SK-N-SH (cell line): ENCODE measurements around the gene ATIC. TPM values are rescaled to one million over a fixed set of nuclear protein-coding genes. Genes with fewer than 3 reads are reported as not detected.

Experiments
- CTCF ChIA-PET: fragments of 300-600, 350-600 bp; formaldehyde crosslinking; extraction: SDS; loops from one replicate; lab custom pipeline; 2021; lab: Yijun Ruan, JAX
- POLR2A ChIA-PET: fragments of 350-600 bp; sonication (Branson Sonifier 250); formaldehyde crosslinking; extraction: SDS; loops from one replicate; lab custom pipeline; 2020; ENCODE audit warnings: antibody characterized with exemption, inconsistent platforms; lab: Yijun Ruan, JAX
- DNase-seq: peaks from one replicate; pipeline ENCODE4 v3.0.0; 2012
- H2AFZ ChIP-seq: fragments of 200-600 bp; sonication (generic); 2 replicates; pipeline ENCODE4 v1.8.1; 2016; ENCODE audit warnings: antibody characterized with exemption, mild to moderate bottlenecking, low read depth
- H3F3A ChIP-seq: fragments of 200-600 bp; sonication (generic); replicated peaks from 2 replicates; pipeline ENCODE3; 2016; ENCODE audit warnings: antibody characterized with exemption, mild to moderate bottlenecking; ENCODE audit not compliant: insufficient read depth
- H3K27ac ChIP-seq, 2 experiments: fragments of 200-500 bp in 1 of 2; fragments of 200-600 bp in 1 of 2; sonication (Bioruptor generic) in 1 of 2; sonication (generic), shearing (Covaris generic) in 1 of 2; 2 replicates each; pipeline versions ENCODE4 v1.5.1 to v1.6.1; 2014 to 2016; ENCODE audit warnings: low read depth in 2 of 2, inconsistent platforms in 1 of 2, low read length in 1 of 2, mild to moderate bottlenecking in 1 of 2, mixed read lengths in 1 of 2
- H3K27me3 ChIP-seq: fragments of 200-600 bp; sonication (generic), shearing (Covaris generic); 2 replicates; pipeline ENCODE4 v1.6.1; 2016; ENCODE audit warnings: mixed run types; ENCODE audit not compliant: insufficient read depth
- H3K36me3 ChIP-seq, 2 experiments: fragments of 200-500 bp in 1 of 2; fragments of 200-600 bp in 1 of 2; sonication (Bioruptor generic) in 1 of 2; sonication (generic) in 1 of 2; replicated peaks in 1 of 2; 2 replicates each; pipeline versions ENCODE3 to v1.5.1; 2014 to 2016; ENCODE audit warnings: low read length in 1 of 2, mild to moderate bottlenecking in 1 of 2; ENCODE audit not compliant: insufficient read depth in 2 of 2, control insufficient read depth in 1 of 2
- H3K4me1 ChIP-seq, 2 experiments: fragments of 200-500 bp in 1 of 2; fragments of 200-600 bp in 1 of 2; sonication (Bioruptor generic) in 1 of 2; sonication (generic), shearing (Covaris generic) in 1 of 2; 2 replicates each; pipeline versions ENCODE4 v1.5.1 to v1.6.1; 2014 to 2016; ENCODE audit warnings: low read depth in 1 of 2, low read length in 1 of 2, mixed run types in 1 of 2; ENCODE audit not compliant: insufficient read depth in 2 of 2, control insufficient read depth in 1 of 2
- H3K4me2 ChIP-seq: fragments of 200-600 bp; sonication (generic), shearing (Covaris generic); 2 replicates; pipeline ENCODE4 v1.6.1; 2017; ENCODE audit warnings: mixed run types
- H3K4me3 ChIP-seq, 2 experiments: fragments of 200-500 bp in 1 of 2; fragments of 200-600 bp in 1 of 2; sonication (Bioruptor generic) in 1 of 2; sonication (generic), shearing (Covaris generic) in 1 of 2; 2 replicates each; pipeline versions ENCODE4 v1.5.1 to v1.8.1; 2014 to 2016; ENCODE audit warnings: low read depth in 2 of 2, inconsistent platforms in 1 of 2, low read length in 1 of 2, mild to moderate bottlenecking in 1 of 2, mixed read lengths in 1 of 2, moderate library complexity in 1 of 2
- H3K79me2 ChIP-seq: fragments of 200-600 bp; sonication (generic); 2 replicates; pipeline ENCODE4 v1.8.1; 2017; ENCODE audit warnings: mild to moderate bottlenecking; ENCODE audit not compliant: insufficient read depth
- H3K9ac ChIP-seq: fragments of 200-600 bp; sonication (generic); 2 replicates; pipeline ENCODE4 v1.6.1; 2017; ENCODE audit warnings: mixed run types
- H3K9me2 ChIP-seq: fragments of 200-600 bp; sonication (generic); 2 replicates; pipeline ENCODE4 v1.6.1; 2017; ENCODE audit warnings: mixed run types
- H3K9me3 ChIP-seq: fragments of 200-600 bp; sonication (generic); 2 replicates; pipeline ENCODE4 v1.6.1; 2017; ENCODE audit warnings: mixed run types, mild to moderate bottlenecking, moderate library complexity
- H4K20me1 ChIP-seq: fragments of 200-600 bp; sonication (generic); 2 replicates; pipeline ENCODE4 v1.6.1; 2017; ENCODE audit warnings: mild to moderate bottlenecking, mixed run types; ENCODE audit not compliant: insufficient read depth
- CHD2 ChIP-seq: fragments of 150-350 bp; IDR thresholded peaks from 2 replicates; pipeline ENCODE4 v1.6.1; 2018; ENCODE audit warnings: low read length; ENCODE audit not compliant: partially characterized antibody
- ELF1 ChIP-seq: IDR thresholded peaks from 2 replicates; pipeline ENCODE4 v1.4.0; 2012
- EP300 ChIP-seq, 2 experiments: IDR thresholded peaks; 2 replicates each; pipeline versions ENCODE4 v1.4.0 to v1.6.1; 2012; ENCODE audit warnings: borderline replicate concordance in 1 of 2, low read depth in 1 of 2, low read length in 1 of 2
- EZH2phosphoT487 ChIP-seq: fragments of 200-600 bp; sonication (generic); IDR thresholded peaks from 2 replicates; pipeline ENCODE4 v1.6.1; 2017; ENCODE audit warnings: low read depth, mixed run types, mild to moderate bottlenecking, antibody characterized with exemption, moderate library complexity, borderline replicate concordance
- FOSL2 ChIP-seq: IDR thresholded peaks from 2 replicates; pipeline ENCODE4 v1.4.0; 2012; ENCODE audit warnings: low read depth, mild to moderate bottlenecking, moderate library complexity, borderline replicate concordance
- GABPA ChIP-seq: IDR thresholded peaks from 2 replicates; pipeline ENCODE4 v1.4.0; 2012; ENCODE audit warnings: low read depth, mild to moderate bottlenecking
- GATA2 ChIP-seq: sonication (generic); formaldehyde crosslinking; IDR thresholded peaks from 2 replicates; pipeline ENCODE4 v1.5.0; 2020; ENCODE audit warnings: mild to moderate bottlenecking, missing genetic modification reagents
- IRF3 ChIP-seq: fragments of 150-350 bp; IDR thresholded peaks from 2 replicates; pipeline ENCODE4 v1.6.1; 2016; ENCODE audit warnings: mild to moderate bottlenecking, low read depth, low read length
- MAX ChIP-seq: IDR thresholded peaks from 2 replicates; pipeline ENCODE4 v1.4.0; 2012; ENCODE audit warnings: low read depth
- NFIC ChIP-seq: IDR thresholded peaks from 2 replicates; pipeline ENCODE4 v1.4.0; 2012; ENCODE audit warnings: borderline replicate concordance
- NRF1 ChIP-seq: IDR thresholded peaks from 2 replicates; pipeline ENCODE4 v1.6.1; 2012; ENCODE audit warnings: low read depth, mild to moderate bottlenecking, low read length
- PBX3 ChIP-seq: IDR thresholded peaks from 2 replicates; pipeline ENCODE4; 2012
- RAD21 ChIP-seq: IDR thresholded peaks from 2 replicates; pipeline ENCODE4 v1.6.1; 2012; ENCODE audit warnings: mild to moderate bottlenecking, low read length
- RFX5 ChIP-seq: IDR thresholded peaks from 2 replicates; pipeline ENCODE4 v1.6.1; 2012; ENCODE audit warnings: mild to moderate bottlenecking, improper control_type of control experiment, low read length
- TAF1 ChIP-seq: IDR thresholded peaks from 2 replicates; pipeline ENCODE4 v1.6.1; 2012; ENCODE audit warnings: low read depth, mild to moderate bottlenecking, low read length, moderate library complexity, borderline replicate concordance
- TEAD4 ChIP-seq: IDR thresholded peaks from 2 replicates; pipeline ENCODE4 v1.4.0; 2012; ENCODE audit warnings: mild to moderate bottlenecking, borderline replicate concordance; ENCODE audit not compliant: insufficient read depth
- USF2 ChIP-seq: fragments of 150-350 bp; IDR thresholded peaks from 2 replicates; pipeline ENCODE4 v1.6.1; 2017; ENCODE audit warnings: antibody characterized with exemption, low read length, low read depth, borderline replicate concordance
- YY1 ChIP-seq: IDR thresholded peaks from 2 replicates; pipeline ENCODE4 v1.4.0; 2012; ENCODE audit warnings: low read depth, mild to moderate bottlenecking
- ZBTB33 ChIP-seq: IDR thresholded peaks from 2 replicates; pipeline ENCODE4 v1.4.0; 2012; ENCODE audit warnings: low read depth, borderline replicate concordance
- WGBS: methylation state at CpG from one replicate; pipeline ENCODE4 v1.1.6; 2017; ENCODE audit warnings: low lambda C conversion rate; 5-methylcytosine and 5-hydroxymethylcytosine counted together
- polyA plus RNA-seq, 3 experiments: library from polyadenylated mRNA; depleted of rRNA; stranded (reverse); fragments of >200 nt; gene quantifications; 2 replicates each; pipeline ENCODE4 v1.2.3, GENCODE V29; 2012
- TF ChIP-seq, protein P1 (sequence below): fragments of 200-600 bp; sonication (generic); IDR thresholded peaks from 2 replicates; pipeline ENCODE4 v1.6.1; 2017; ENCODE audit warnings: antibody characterized with exemption, mild to moderate bottlenecking, moderate library complexity

The ATIC gene
- polyA plus RNA-seq, 1 of the 3 experiments (the other 2 are of a cell fraction) = 108 TPM

GRCh38 chr2:215299337-215299859 lies 12.5 kb upstream of the ATIC start:
- no peaks in the 10 kb centered on the region for H3K36me3 ChIP-seq
- H3K4me3 ChIP-seq = no peak overlapping the region
- H4K20me1 ChIP-seq = no peaks in the 10 kb centered on the region
- no peak overlapping the region for H3K4me2 ChIP-seq
- no peaks in the 10 kb centered on the region for H3K27me3 ChIP-seq
- H3K4me1 ChIP-seq = no peaks in the 10 kb centered on the region
- no peaks in the 10 kb centered on the region for H3K9me3 ChIP-seq
- WGBS = 95% methylated on average over 6 of the region's 6 CpGs
- H3K9ac ChIP-seq = no peak overlapping the region
- no peaks in the 10 kb centered on the region for H3K9me2 ChIP-seq
- no peak overlapping the region for H3K27ac ChIP-seq
- CTCF ChIA-PET = no interaction called here
- no peaks in the 10 kb centered on the region for H3F3A ChIP-seq
- TF ChIP-seq YY1 (no peak), NRF1 (no peak), CHD2 (no peak)
- no peak for DNase-seq
- no peak overlapping the region for H2AFZ ChIP-seq
- POLR2A ChIA-PET = no interaction called here
- H3K79me2 ChIP-seq = no peaks in the 10 kb centered on the region

- DNase-seq = no peak
- Histone ChIP-seq H3K4me1 (no peaks in the 10 kb centered on the region), H3K27me3 (no peaks in the 10 kb centered on the region), H3K4me3 (no peak overlapping the region), H3K9ac (no peak overlapping the region), H3K79me2 (no peaks in the 10 kb centered on the region), H3K36me3 (no peaks in the 10 kb centered on the region), H4K20me1 (no peaks in the 10 kb centered on the region), H3K9me3 (no peaks in the 10 kb centered on the region), H3K9me2 (no peaks in the 10 kb centered on the region), H2AFZ (no peak overlapping the region), H3K27ac (no peak overlapping the region), H3K4me2 (no peak overlapping the region), H3F3A (no peaks in the 10 kb centered on the region)
- ChIA-PET CTCF (no interaction called here), POLR2A (no interaction called here)
- WGBS = 49% methylated on average over 2 of the region's 2 CpGs
- TF ChIP-seq EP300 (IDR thresholded peaks at IDR 0.05; ENCODE audit: borderline replicate concordance in 1 of 2, low read depth in 1 of 2, low read length in 1 of 2) = no peak
- no peak for TF ChIP-seq EZH2phosphoT487
- TF ChIP-seq, protein P1, sequence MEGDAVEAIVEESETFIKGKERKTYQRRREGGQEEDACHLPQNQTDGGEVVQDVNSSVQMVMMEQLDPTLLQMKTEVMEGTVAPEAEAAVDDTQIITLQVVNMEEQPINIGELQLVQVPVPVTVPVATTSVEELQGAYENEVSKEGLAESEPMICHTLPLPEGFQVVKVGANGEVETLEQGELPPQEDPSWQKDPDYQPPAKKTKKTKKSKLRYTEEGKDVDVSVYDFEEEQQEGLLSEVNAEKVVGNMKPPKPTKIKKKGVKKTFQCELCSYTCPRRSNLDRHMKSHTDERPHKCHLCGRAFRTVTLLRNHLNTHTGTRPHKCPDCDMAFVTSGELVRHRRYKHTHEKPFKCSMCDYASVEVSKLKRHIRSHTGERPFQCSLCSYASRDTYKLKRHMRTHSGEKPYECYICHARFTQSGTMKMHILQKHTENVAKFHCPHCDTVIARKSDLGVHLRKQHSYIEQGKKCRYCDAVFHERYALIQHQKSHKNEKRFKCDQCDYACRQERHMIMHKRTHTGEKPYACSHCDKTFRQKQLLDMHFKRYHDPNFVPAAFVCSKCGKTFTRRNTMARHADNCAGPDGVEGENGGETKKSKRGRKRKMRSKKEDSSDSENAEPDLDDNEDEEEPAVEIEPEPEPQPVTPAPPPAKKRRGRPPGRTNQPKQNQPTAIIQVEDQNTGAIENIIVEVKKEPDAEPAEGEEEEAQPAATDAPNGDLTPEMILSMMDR = no peak
- no peak for TF ChIP-seq TEAD4
- no peak for TF ChIP-seq RFX5
- TF ChIP-seq ELF1 = no peak
- TF ChIP-seq GATA2 (CRISPR knock-in tag) = no peak
- TF ChIP-seq RAD21 = no peak
- no peak for TF ChIP-seq FOSL2
- no peak for TF ChIP-seq NRF1
- no peak for TF ChIP-seq MAX
- TF ChIP-seq CHD2 = no peak
- TF ChIP-seq GABPA = no peak
- no peak for TF ChIP-seq ZBTB33
- TF ChIP-seq IRF3 = no peak
- no peak for TF ChIP-seq PBX3
- TF ChIP-seq NFIC = no peak
- TF ChIP-seq TAF1 = no peak
- no peak for TF ChIP-seq USF2
These were observed 9.9 kb upstream of the ATIC start for GRCh38 chr2:215301994-215302393.
